Astrocyte of the spinal cord (primary cell): Measurements from ENCODE around the gene SYT7.

Experiments
- DNase-seq: peaks from one replicate; pipeline ENCODE4 v3.0.0; 2011; ENCODE audit warnings: low read depth, low spot score
- H3K4me3 ChIP-seq: 2 replicates; pipeline ENCODE4 v1.5.1; 2011; ENCODE audit warnings: low read depth, mild to moderate bottlenecking, low read length, moderate library complexity
- in situ Hi-C: cut with HindIII; loops from 2 replicates; pipeline ENCODE4 v1.10.0; 2017; ENCODE audit warnings: low sequenced_read_pairs
- TF ChIP-seq, protein P1 (sequence below): IDR thresholded peaks from 2 replicates; pipeline ENCODE4 v1.5.1; 2012; ENCODE audit warnings: low read depth, mild to moderate bottlenecking, low read length, inconsistent platforms

SYT7 gene

DNA sequence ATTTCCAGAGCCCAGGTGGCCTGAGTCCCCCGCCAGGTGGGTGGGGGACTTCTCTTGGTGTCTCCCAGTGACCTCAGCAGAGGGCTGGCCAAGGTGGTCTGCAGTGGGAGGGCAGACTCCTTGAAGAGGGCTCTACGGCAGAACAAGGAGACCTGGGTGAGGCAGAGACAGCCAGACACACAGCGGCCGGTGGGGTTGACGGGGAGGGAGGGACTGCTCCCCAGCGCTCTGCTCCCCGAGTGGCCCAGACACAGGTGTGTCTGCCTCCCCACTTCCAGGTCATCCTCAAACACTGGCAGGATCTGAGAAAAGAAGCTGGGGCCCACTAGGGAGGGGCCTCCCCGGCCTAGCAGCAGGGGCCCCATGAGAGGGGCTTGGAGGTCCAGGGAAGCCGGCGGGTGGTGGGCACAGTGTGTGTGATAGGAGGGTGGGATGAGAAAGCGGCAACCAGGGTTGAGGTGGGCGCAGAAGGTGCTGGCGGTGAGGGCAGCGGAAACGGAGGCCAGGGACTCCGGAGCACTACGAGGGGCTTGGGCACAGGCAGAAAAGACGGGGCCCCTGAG, 30.1 kb downstream of the SYT7 start:
- TF ChIP-seq, protein P1, sequence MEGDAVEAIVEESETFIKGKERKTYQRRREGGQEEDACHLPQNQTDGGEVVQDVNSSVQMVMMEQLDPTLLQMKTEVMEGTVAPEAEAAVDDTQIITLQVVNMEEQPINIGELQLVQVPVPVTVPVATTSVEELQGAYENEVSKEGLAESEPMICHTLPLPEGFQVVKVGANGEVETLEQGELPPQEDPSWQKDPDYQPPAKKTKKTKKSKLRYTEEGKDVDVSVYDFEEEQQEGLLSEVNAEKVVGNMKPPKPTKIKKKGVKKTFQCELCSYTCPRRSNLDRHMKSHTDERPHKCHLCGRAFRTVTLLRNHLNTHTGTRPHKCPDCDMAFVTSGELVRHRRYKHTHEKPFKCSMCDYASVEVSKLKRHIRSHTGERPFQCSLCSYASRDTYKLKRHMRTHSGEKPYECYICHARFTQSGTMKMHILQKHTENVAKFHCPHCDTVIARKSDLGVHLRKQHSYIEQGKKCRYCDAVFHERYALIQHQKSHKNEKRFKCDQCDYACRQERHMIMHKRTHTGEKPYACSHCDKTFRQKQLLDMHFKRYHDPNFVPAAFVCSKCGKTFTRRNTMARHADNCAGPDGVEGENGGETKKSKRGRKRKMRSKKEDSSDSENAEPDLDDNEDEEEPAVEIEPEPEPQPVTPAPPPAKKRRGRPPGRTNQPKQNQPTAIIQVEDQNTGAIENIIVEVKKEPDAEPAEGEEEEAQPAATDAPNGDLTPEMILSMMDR = no peak
- H3K4me3 ChIP-seq = no peak overlapping the region
- DNase-seq = no peak
- in situ Hi-C loops = no loop called here

DNA sequence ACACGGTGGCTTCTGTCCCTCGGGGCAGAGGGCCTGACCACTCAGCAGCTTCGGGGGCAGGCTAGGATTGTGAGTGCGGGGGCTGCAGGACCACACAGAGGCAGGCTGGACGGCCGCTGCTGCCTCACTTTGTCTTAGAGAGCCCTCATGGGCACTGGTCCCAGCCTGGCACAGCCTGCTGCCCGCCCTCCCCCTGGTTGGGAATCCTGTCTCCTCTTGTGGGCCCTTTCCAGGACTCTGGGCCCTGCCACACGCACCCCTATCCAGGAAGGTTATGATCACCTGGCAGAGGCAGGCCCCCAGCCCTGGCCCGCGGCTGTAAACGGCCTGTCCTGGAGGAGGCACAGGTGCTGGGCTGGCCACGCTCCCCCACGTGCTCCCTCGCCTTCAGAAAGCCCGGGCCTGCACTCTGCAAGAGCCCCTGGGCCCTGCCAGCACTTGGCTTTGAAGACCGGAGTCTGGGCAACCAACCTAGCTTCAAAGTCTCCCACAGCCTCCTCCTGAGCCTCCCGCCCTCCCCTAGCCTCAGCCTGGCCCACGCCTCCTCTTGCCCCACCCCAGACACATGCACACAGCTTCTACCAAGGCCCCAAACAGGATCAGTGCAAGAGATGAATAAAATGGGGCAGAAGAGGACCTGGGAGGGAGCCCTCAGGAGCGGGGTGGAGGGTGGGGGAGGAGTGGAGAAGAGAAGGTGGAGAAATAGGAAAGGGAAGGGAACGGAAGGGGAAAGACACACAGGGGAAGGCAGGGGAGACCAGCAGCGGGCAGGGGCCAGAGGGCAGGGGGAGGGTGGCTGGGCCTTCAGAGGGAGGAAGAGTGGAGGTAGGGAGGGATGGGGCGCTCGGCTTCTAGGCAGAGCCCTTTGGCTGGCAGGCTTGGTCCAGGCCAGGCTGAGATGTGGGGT, 31.0 kb downstream of the SYT7 start:
- TF ChIP-seq, protein P1 = no peak
- H3K4me3 ChIP-seq = no peak overlapping the region
- in situ Hi-C loops = no loop called here
- no peak for DNase-seq

DNA sequence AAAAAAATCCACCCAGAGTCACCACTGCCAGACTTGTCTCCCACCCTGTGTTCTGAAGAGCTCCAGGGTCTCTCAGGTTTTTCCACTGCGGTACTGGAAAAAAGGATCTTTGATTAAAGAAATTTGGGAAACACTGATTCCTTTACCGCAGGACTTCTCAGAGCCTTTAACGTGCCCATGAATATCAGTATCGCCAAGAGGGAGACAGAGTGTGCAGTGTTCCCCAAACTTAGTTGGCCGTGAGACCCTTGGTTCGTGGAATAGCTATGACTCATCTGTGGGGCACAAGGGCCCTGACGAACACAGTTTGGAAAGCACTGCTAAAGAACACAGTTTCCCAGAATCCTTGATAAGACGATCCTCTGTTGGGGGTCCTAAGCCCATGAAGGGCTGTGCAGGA, 31.7 kb downstream of the SYT7 start:
- in situ Hi-C loops = no loop called here
- H3K4me3 ChIP-seq = no peak overlapping the region
- TF ChIP-seq, protein P1 = no peak
- DNase-seq = no peak

- H3K4me3 ChIP-seq = no peak overlapping the region
- TF ChIP-seq, protein P1 = no peak
- DNase-seq = no peak
- in situ Hi-C loops = no loop called here
Measured at GRCh38 chr11:61547246-61547645, 33.6 kb downstream of the SYT7 start.

DNA sequence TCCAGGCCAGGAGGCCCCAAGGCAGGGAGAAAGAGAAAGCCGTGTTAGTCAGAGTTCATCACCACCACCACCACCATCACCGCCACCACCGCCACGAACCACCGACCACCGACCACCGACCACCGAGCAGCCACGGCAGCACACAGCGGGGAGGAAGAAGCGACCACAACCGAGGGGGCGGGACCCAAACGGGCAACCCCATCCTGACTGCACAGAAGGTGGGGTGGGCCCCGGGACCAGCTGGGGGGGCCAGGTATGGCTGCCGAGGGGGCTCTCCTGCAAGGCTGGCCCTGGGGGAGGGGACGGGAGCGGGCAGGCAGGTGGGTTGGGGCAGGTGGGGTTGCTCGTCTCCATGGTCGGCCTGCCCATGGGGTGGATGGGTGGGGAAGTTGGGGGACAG, 34.2 kb downstream of the SYT7 start:
- in situ Hi-C loops = no loop called here
- TF ChIP-seq, protein P1 = no peak
- H3K4me3 ChIP-seq = no peak overlapping the region
- DNase-seq = no peak

DNA sequence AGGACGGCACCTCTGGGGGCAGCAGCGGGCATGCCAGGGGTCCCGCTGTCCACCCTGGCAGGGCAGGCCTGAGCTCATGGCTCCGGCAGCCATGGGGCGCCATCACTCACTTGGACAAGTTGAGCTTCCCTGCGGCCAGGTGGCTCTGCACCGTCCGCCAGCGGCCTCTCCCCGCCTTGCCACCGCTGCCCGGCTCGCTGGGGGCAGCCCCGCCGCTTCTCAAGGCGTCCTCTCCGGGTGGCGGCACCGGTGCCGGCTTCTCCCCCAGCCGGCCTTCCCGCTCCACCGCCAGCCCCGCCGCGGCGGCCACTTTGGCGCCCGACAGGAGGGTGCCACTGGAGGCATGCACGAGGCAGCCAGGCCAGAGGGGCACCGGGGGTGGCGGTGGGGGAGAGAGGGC, 35.0 kb downstream of the SYT7 start:
- no peak for DNase-seq
- in situ Hi-C loops = no loop called here
- TF ChIP-seq, protein P1 = no peak
- H3K4me3 ChIP-seq = no peak overlapping the region
